Muscle layer of duodenum (tissue), 2 donors: ENCODE data around the gene MAST3.
A peak's percentile ranks its signal among the peaks of the same experiment; 100 is the strongest.

Experiments used
- H3K27ac ChIP-seq: one replicate; pipeline ENCODE4 v1.7.0; 2013; ENCODE audit warnings: mild to moderate bottlenecking, low read length
- H3K27me3 ChIP-seq: one replicate; pipeline ENCODE4 v1.7.0; 2013; ENCODE audit warnings: low read depth, mild to moderate bottlenecking, control low read depth, low read length
- H3K36me3 ChIP-seq, 2 donors: one replicate each; pipeline ENCODE4 v1.7.0; 2013; ENCODE audit warnings: low read length in 2 of 2, control low read depth in 1 of 2, mild to moderate bottlenecking in 1 of 2; ENCODE audit not compliant: insufficient read depth in 2 of 2, control insufficient read depth in 1 of 2
- H3K4me1 ChIP-seq, 2 donors: one replicate each; pipeline ENCODE4 v1.7.0; 2013; ENCODE audit warnings: low read length in 2 of 2, mild to moderate bottlenecking in 2 of 2, control low read depth in 1 of 2, moderate library complexity in 1 of 2; ENCODE audit not compliant: insufficient read depth in 2 of 2, control insufficient read depth in 1 of 2
- H3K4me3 ChIP-seq, 2 donors: one replicate each; pipeline ENCODE4 v1.7.0; 2013; ENCODE audit warnings: low read length in 2 of 2, low read depth in 1 of 2, mild to moderate bottlenecking in 1 of 2
- H3K9me3 ChIP-seq, 2 donors: one replicate each; pipeline ENCODE4 v1.7.0; 2013; ENCODE audit warnings: low read length in 2 of 2, control low read depth in 1 of 2, mild to moderate bottlenecking in 1 of 2; ENCODE audit not compliant: control insufficient read depth in 1 of 2
- donor health status: healthy.

Gene MAST3

DNA sequence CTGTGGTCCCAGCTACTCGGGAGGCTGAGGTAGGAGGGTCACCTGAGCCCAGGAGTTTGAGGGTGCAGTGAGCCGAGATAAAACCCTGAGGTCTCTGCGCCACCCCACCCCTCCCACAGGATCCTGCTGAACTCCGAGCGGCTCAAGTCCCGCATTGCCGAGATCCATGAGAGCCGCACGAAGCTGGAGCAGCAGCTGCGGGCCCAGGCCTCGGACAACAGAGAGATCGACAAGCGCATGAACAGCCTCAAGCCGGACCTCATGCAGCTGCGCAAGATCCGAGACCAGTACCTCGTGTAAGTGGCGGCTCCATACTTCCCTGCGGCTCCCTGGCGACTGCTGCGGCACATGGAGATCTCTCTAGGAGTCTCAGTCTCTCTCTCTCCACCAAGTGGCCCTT, 69.4 kb downstream of the MAST3 start:
- H3K4me1 ChIP-seq: peaks cover 0 to 1% of the 10 kb centered on the region in 2 donors
- H3K4me3 ChIP-seq: no peak overlapping the region
- no peak overlapping the region for H3K27ac ChIP-seq
- no peaks in the 10 kb centered on the region for H3K27me3 ChIP-seq
- H3K9me3 ChIP-seq: no peaks in the 10 kb centered on the region
- H3K36me3 ChIP-seq: peaks cover 18 to 50% of the 10 kb centered on the region in 2 donors

DNA sequence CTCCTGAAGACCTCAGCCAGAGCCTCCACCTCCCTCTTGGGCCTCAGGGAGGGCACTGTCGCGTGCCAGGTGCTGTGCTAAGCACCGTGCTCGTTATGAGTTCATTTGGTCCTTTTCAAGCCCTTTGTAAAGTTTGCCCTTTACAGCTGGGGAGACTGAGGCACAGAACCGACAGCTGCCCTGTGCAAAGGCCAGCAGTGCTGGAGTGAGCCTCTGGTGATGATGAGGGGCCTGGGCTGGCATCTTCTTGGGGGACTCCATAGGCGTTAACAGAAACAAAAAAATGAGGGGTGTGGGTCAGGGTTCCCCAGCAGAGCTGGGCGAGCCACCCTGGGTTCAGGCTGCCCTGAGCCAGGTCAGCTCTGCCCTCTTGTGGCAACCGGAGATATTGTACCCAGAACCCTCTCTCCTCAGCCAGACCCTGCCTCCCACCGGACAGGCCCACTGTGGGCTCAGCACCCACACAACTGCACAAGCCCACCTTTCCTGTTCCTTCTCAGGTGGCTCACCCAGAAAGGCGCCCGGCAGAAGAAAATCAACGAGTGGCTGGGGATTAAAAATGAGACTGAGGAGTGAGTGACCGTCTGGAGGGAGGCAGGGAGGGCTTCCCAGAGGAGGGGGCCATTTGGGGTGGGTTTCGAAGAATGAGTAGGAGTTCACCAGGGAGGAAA, 70.5 kb downstream of the MAST3 start:
- H3K9me3 ChIP-seq: no peaks in the 10 kb centered on the region
- H3K4me1 ChIP-seq: peaks cover 2 to 3% of the 10 kb centered on the region in 2 donors
- peaks cover 13 to 43% of the 10 kb centered on the region in 2 donors for H3K36me3 ChIP-seq
- H3K27me3 ChIP-seq: no peaks in the 10 kb centered on the region
- no peak overlapping the region for H3K27ac ChIP-seq
- H3K4me3 ChIP-seq: no peak overlapping the region

DNA sequence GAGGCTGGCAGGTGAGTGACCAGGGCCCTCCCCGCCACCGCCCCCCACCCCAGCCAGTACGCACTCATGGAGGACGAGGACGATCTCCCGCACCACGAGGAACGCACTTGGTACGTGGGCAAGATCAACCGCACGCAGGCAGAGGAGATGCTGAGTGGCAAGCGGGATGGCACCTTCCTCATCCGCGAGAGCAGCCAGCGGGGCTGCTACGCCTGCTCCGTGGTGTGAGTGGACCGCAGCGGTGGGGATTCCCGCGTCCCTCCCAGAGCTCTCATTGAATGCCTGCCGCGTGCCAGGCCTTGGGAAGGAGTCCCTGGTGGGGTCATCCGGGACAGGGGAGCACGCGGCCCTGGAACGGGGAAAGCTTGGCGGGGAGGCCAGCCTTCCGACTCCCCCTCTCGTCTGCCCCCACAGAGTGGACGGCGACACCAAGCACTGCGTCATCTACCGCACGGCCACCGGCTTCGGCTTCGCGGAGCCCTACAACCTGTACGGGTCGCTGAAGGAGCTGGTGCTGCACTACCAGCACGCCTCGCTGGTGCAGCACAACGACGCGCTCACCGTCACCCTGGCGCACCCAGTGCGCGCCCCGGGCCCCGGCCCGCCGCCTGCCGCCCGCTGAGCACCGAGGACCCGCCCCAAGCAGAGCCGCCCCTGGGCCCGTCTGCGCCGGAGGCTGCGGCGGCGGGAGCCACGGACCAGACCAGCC, 71.2 kb downstream of the MAST3 start:
- Histone ChIP-seq H3K36me3 (peaks cover 10 to 40% of the 10 kb centered on the region in 2 donors), H3K4me1 (peaks cover 3 to 6% of the 10 kb centered on the region in 2 donors), H3K27me3 (no peaks in the 10 kb centered on the region), H3K4me3 (no peak overlapping the region), H3K27ac (no peak overlapping the region), H3K9me3 (no peaks in the 10 kb centered on the region)

DNA sequence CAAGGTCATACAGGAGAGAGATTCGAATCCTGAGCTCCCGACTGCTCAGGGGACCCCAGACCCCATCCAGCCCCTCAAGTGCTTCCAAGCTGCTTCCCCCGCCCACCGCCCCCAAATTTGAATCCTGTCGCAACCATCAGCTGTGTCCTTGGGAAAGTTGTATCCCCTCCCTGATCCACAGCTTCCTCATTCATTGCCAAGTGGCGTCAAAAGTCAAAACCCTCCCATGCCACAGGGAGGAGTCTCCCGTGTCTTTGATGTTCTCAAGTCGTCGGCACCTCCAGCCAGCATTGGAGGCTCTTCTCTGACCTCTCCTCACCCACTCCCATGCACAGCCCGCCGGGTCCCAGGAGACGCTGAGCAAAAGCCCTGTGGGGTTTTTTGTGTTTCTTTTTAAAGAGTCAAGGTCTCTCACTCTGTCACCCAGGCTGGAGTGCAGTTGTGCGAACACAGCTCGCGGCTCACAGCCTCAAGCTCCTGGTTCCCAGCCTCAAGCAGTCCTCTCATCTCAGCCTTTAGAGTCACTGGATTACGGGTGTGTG, 73.2 kb downstream of the MAST3 start:
- Histone ChIP-seq H3K9me3 (no peaks in the 10 kb centered on the region), H3K4me3 (no peak overlapping the region), H3K27me3 (no peaks in the 10 kb centered on the region), H3K27ac (peak overlapping the region; percentile 31), H3K36me3 (peaks cover 6 to 32% of the 10 kb centered on the region in 2 donors), H3K4me1 (peaks cover 3 to 6% of the 10 kb centered on the region in 2 donors)

DNA sequence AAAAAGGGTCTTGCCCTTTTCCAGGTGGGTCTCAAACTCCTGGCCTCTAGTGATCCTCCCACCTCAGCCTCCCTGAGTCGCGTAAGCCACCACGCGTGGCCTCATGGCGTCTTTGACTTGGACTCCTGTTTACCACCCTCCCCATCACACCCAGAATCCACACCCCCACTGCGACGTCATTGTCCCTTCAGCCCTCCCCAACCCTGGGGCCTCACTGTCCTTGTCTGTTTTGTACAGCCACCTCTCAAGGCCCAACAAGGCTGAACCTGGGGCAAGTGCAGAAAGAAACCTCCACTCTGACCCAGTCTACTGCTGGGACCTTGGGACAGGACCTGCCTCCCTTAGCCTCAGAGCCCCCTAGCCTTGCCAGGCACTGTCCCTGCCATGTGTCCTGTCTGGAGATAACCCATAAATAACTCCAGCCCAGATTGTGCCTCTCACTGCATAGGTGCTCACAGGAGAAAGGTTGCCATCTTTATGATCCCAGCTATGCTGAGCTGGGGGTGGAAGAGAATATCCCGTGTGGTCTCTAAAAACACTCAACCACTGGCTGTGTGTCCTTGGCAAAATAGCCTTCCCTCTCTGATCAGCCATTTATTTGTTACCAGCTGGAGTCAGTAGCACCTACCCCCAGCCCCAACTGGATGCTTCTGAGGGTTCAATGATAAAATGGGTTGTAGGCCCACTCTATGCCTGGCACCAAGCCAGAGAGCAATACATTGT, 74.2 kb downstream of the MAST3 start:
- Histone ChIP-seq H3K9me3 (no peaks in the 10 kb centered on the region), H3K36me3 (peaks cover 0 to 22% of the 10 kb centered on the region in 2 donors), H3K27me3 (no peaks in the 10 kb centered on the region), H3K4me1 (peaks cover 3 to 6% of the 10 kb centered on the region in 2 donors), H3K27ac (peak overlapping the region; percentile 0), H3K4me3 (no peak overlapping the region)

DNA sequence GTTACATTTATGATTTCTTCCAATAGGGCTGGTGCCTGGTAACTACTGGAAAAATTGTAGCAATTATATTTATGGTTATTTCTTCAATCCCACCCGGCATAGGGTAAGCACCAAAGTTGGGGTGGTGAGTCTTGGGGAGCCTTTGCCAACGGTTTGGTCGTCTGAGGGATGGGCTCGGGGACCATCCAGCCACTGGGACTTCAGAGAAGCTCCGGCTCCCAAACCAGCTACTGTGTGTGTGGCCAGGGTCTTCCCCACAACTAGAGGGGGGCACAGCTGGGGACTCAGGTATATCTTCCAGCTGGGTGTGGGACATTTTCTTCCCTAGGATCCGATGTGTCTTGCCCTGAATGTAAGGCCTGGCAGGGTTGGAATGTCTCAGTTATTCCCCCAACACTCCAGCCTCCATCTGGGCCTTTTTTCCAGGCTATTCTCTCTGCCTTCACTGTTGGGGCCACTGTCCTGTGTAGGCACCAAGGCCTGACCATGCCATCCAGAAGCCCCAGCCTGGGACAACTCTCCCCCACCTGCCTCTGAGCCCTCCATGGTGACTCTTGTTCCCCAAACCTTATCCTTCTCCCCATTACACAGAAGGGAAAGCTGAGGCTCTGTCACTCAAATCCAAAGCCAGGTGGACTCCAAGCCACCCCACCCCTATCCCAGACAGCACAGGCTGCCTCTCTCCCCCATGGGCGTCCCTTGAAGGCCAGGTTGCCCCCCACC, 74.9 kb downstream of the MAST3 start:
- Histone ChIP-seq H3K4me1 (peaks cover 3 to 6% of the 10 kb centered on the region in 2 donors), H3K36me3 (peaks cover under 1 to 15% of the 10 kb centered on the region in 2 donors), H3K27me3 (no peaks in the 10 kb centered on the region), H3K27ac (peak overlapping the region; percentile 0), H3K4me3 (no peak overlapping the region), H3K9me3 (no peaks in the 10 kb centered on the region)

DNA sequence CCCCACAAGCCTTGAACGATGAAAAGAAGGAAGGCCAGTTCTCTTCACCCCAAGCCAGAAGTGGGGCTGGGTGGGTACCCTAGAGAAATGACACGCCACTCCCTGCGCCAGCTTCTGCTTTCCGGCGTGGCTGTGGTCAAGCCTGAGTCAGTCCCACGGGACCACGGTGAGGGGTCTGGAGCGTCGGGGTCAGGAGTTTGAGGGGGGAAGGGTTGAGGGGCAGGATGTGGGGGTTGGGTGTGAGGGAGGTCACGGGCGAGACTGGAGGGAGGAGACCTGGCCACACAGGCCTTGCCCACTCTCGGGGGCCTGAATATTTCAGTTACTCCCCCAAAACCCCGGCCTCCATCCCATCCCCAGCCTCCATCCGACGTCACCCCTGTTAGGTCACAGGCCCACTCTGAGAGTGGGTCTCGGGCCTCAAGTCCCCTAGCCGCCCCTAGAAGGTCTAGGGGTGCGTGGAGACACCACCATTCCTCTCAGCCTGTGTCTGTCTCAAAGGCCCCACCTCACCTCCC, 75.5 kb downstream of the MAST3 start:
- peaks cover 3 to 6% of the 10 kb centered on the region in 2 donors for H3K4me1 ChIP-seq
- peak overlapping the region; percentile 83 to 87 for H3K4me3 ChIP-seq
- H3K36me3 ChIP-seq: peaks cover 5 to 9% of the 10 kb centered on the region in 2 donors
- no peak overlapping the region for H3K27ac ChIP-seq
- H3K27me3 ChIP-seq: no peaks in the 10 kb centered on the region
- H3K9me3 ChIP-seq: no peaks in the 10 kb centered on the region

DNA sequence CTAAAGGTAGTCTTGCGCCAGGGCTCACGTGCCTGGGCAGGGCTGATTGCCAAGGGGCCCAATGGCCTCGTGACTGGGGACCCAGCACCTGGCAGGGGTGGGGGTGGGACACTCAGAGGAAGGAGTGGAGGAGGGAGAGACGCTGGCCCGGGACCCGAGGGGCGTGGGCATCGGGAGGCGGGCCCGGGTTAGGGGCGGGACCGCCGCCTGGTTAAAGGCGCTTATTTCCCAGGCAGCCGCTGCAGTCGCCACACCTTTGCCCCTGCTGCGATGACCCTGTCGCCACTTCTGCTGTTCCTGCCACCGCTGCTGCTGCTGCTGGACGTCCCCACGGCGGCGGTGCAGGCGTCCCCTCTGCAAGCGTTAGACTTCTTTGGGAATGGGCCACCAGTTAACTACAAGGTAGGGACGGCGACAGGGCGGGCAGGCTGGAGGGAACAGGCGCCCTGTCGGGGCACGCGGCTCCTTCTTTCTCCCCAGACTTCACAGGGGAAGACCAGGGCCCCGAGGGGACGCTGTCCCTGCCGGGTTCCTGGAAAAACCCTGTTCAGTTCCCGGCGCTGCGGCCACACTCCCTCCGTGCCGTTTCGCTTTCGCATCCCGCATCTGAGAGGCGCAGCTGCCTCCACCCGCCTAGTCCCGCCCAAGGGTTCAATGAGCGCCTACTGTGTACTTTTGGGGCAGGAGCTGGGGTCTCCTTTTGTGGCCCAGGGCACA, 76.2 kb downstream of the MAST3 start, which contains the start of gene IFI30:
Gene IFI30, plus strand, starts transcription at position 242 of the 717 bp plus-strand sequence. Its CDS starts 29 bp downstream, at position 271.
- Histone ChIP-seq H3K4me1 (peaks cover 3 to 6% of the 10 kb centered on the region in 2 donors), H3K27ac (no peak within 1 kb of the TSS), H3K36me3 (peaks cover 3 to 5% of the 10 kb centered on the region in 2 donors), H3K4me3 (peak within 1 kb of the TSS; percentile 83 to 87), H3K27me3 (no peaks in the 10 kb centered on the region), H3K9me3 (no peaks in the 10 kb centered on the region)

DNA sequence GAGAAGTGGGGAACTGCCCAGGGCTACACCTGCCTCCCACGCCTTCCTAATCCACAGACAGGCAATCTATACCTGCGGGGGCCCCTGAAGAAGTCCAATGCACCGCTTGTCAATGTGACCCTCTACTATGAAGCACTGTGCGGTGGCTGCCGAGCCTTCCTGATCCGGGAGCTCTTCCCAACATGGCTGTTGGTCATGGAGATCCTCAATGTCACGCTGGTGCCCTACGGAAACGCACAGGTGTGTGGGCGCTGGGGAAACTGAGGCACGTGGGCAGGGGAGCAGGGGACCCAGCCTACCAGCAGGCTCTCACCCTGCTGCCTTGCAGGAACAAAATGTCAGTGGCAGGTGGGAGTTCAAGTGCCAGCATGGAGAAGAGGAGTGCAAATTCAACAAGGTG, 77.4 kb downstream of the MAST3 start:
- H3K4me1 ChIP-seq: peaks cover 3 to 6% of the 10 kb centered on the region in 2 donors
- H3K9me3 ChIP-seq: no peaks in the 10 kb centered on the region
- H3K4me3 ChIP-seq: peak overlapping the region; percentile 83 to 87
- peaks cover 0 to 5% of the 10 kb centered on the region in 2 donors for H3K36me3 ChIP-seq
- H3K27me3 ChIP-seq: no peaks in the 10 kb centered on the region
- no peak overlapping the region for H3K27ac ChIP-seq
